Panc1 (cell line): Measurements from ENCODE around the gene IFT57. TPM values are rescaled to one million over a fixed set of nuclear protein-coding genes. Genes with fewer than 3 reads are reported as not detected.

Source experiments
- ATAC-seq: fragments of 200-7000 bp; cut with Tn5 transposase; 2 replicates; pipeline ENCODE4 v1.9.1; 2020; ENCODE audit warnings: mild to moderate bottlenecking, moderate library complexity
- BruUV-seq: library from RNA; stranded (reverse); fragments of 400-500 nt; replicated peaks from 2 replicates; lab custom pipeline; 2021; lab: Mats Ljungman, UMichigan
- CTCF ChIA-PET: fragments of 300-600 bp; sonication (Branson Sonifier 250); formaldehyde crosslinking; loops from one replicate; lab custom pipeline; 2022; ENCODE audit warnings: antibody characterized with exemption; lab: Charles Lee
- POLR2A ChIA-PET: fragments of 300-600 bp; sonication (Branson Sonifier 250); formaldehyde crosslinking; loops from one replicate; lab custom pipeline; 2022; ENCODE audit warnings: antibody characterized with exemption; lab: Charles Lee
- DNase-seq: peaks from one replicate; pipeline ENCODE4 v3.0.0-alpha.2; 2010; ENCODE audit warnings: low read depth, low spot score
- H3K27ac ChIP-seq: 2 replicates; pipeline ENCODE4 v1.5.1; 2011; ENCODE audit warnings: mild to moderate bottlenecking, low read length, inconsistent platforms
- H3K27me3 ChIP-seq: fragments of 200-500 bp; sonication (Bioruptor generic); 2 replicates; pipeline ENCODE4 v1.6.0; 2014; ENCODE audit warnings: low read length, inconsistent platforms; ENCODE audit not compliant: control insufficient read depth, insufficient read depth
- H3K36me3 ChIP-seq: fragments of 200-500 bp; sonication (Bioruptor generic); 2 replicates; pipeline ENCODE4 v1.5.1; 2014; ENCODE audit warnings: inconsistent platforms, mild to moderate bottlenecking, low read length, moderate library complexity; ENCODE audit not compliant: control insufficient read depth, insufficient read depth
- H3K4me1 ChIP-seq: 2 replicates; pipeline ENCODE4 v1.5.1; 2011; ENCODE audit warnings: inconsistent platforms, mild to moderate bottlenecking, low read length, moderate library complexity; ENCODE audit not compliant: control insufficient read depth, insufficient read depth
- H3K4me3 ChIP-seq, 2 experiments: 2 replicates each; pipeline ENCODE4 v1.5.1; 2011 to 2012; ENCODE audit warnings: low read depth in 2 of 2, low read length in 2 of 2, mild to moderate bottlenecking in 2 of 2, inconsistent platforms in 1 of 2, moderate library complexity in 1 of 2
- H3K9me3 ChIP-seq: fragments of 200-500 bp; sonication (Bioruptor generic); 2 replicates; pipeline ENCODE4 v1.5.1; 2014; ENCODE audit warnings: low read depth, mild to moderate bottlenecking, inconsistent platforms, low read length, moderate library complexity; ENCODE audit not compliant: control insufficient read depth, insufficient read depth
- CTCF ChIP-seq: fragments of 450-650 bp; IDR thresholded peaks from 2 replicates; pipeline ENCODE4 v1.5.1; 2017; ENCODE audit warnings: mild to moderate bottlenecking
- POLR2AphosphoS5 ChIP-seq: IDR thresholded peaks from 2 replicates; pipeline ENCODE4 v1.6.1; 2012; ENCODE audit warnings: mild to moderate bottlenecking, low read depth, low read length, moderate library complexity
- REST ChIP-seq, 2 experiments: IDR thresholded peaks; 2 replicates each; pipeline ENCODE4 v1.6.1; 2011 to 2012; ENCODE audit warnings: low read depth in 2 of 2, control low read depth in 1 of 2, low read length in 1 of 2, mild to moderate bottlenecking in 1 of 2, moderate library complexity in 1 of 2; ENCODE audit not compliant: insufficient read depth in 1 of 2
- SIN3A ChIP-seq: IDR thresholded peaks from 2 replicates; pipeline ENCODE4 v1.6.1; 2012; ENCODE audit warnings: low read depth, mild to moderate bottlenecking, low read length, moderate library complexity, borderline replicate concordance; ENCODE audit not compliant: insufficient read depth
- TCF7L2 ChIP-seq: IDR thresholded peaks from 2 replicates; pipeline ENCODE4 v1.6.1; 2011; ENCODE audit warnings: mild to moderate bottlenecking, low read depth, low read length, inconsistent platforms
- in situ Hi-C: cut with HindIII; loops from 2 replicates; pipeline ENCODE4 v1.10.0; 2016; ENCODE audit warnings: low sequenced_read_pairs, low pct_unique_long_range_greater_than_20kb
- intact Hi-C: fragments of 100-400 bp; cut with micrococcal nuclease; formaldehyde crosslinking; loops from one replicate; pipeline ENCODE4 v1.10.0; 2022; ENCODE audit not compliant: unreplicated experiment
- total RNA-seq: library from RNA; stranded (reverse); gene quantifications from one replicate; pipeline ENCODE4 v1.2.1, GENCODE V29; 2021; ENCODE audit not compliant: unreplicated experiment

IFT57 gene
- total RNA-seq, 1 experiment from 2014 or later, result 45.7 TPM

GRCh38 chr3:108209579-108209978 is 12.6 kb downstream of the IFT57 start:
- BruUV-seq, result no TSS peak
- Histone ChIP-seq H3K9me3 (no peaks in the 10 kb centered on the region), H3K27ac (no peak overlapping the region), H3K27me3 (no peaks in the 10 kb centered on the region), H3K36me3 (no peaks in the 10 kb centered on the region), H3K4me1 (no peaks in the 10 kb centered on the region), H3K4me3 (no peak overlapping the region)
- CTCF ChIA-PET, result no interaction called here
- TF ChIP-seq REST (IDR thresholded peaks at IDR 0.05; ENCODE audit: insufficient read depth in 1 of 2, low read depth in 2 of 2, low read length in 1 of 2) (no peak), TCF7L2 (no peak), CTCF (no peak), POLR2AphosphoS5 (no peak), SIN3A (no peak)
- in situ Hi-C loops (no loop called here), intact Hi-C loops (no loop called here)
- DNase-seq, result no peak
- POLR2A ChIA-PET, result no interaction called here
- ATAC-seq, result no peak

GRCh38 chr3:108208831-108209230 is 13.4 kb downstream of the IFT57 start:
- no TSS peak for BruUV-seq
- H3K27ac ChIP-seq, result no peak overlapping the region
- no peaks in the 10 kb centered on the region for H3K27me3 ChIP-seq
- POLR2A ChIA-PET, result no interaction called here
- CTCF ChIA-PET, result no interaction called here
- in situ Hi-C loops, result no loop called here
- TF ChIP-seq SIN3A, result no peak
- TF ChIP-seq CTCF, result no peak
- no peak for TF ChIP-seq REST (IDR thresholded peaks at IDR 0.05; ENCODE audit: insufficient read depth in 1 of 2, low read depth in 2 of 2, low read length in 1 of 2)
- TF ChIP-seq POLR2AphosphoS5, result no peak
- no peak for TF ChIP-seq TCF7L2
- DNase-seq (no peak), ATAC-seq (no peak)
- H3K4me1 ChIP-seq, result no peaks in the 10 kb centered on the region
- no peaks in the 10 kb centered on the region for H3K36me3 ChIP-seq
- H3K4me3 ChIP-seq, result no peak overlapping the region
- intact Hi-C loops, result no loop called here
- H3K9me3 ChIP-seq, result no peaks in the 10 kb centered on the region
